ENCODE measurements around the gene ECPAS.

The ECPAS gene

DNA sequence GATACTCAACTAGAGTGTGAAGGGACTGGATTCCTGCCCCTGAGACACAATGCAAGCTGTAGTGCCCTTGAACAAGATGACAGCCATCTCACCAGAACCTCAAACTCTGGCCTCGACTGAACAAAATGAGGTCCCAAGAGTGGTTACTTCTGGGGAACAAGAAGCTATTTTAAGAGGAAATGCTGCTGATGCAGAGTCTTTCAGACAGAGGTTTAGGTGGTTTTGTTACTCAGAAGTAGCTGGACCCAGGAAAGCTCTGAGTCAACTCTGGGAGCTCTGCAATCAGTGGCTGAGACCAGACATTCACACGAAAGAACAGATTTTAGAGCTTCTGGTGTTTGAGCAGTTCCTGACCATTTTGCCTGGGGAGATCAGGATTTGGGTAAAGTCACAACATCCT is 43.2 kb upstream of the ECPAS start:
- Histone ChIP-seq H3K4me3 (ENCODE audit: low read depth, low read length) (no peak overlapping the region), H3K36me3 (ENCODE audit: control insufficient read depth, insufficient read depth, low read length) (no peaks in the 10 kb centered on the region), H3K79me2 (no peaks in the 10 kb centered on the region), H3K9me3 (ENCODE audit: control insufficient read depth, low read length) (no peaks in the 10 kb centered on the region), H2AFZ (no peak overlapping the region), H3K4me2 (ENCODE audit: low read length) (no peak overlapping the region), H3K4me1 (no peaks in the 10 kb centered on the region), H3K9ac (no peak overlapping the region), H3K27ac (no peak overlapping the region), H3K27me3 (ENCODE audit: control insufficient read depth, insufficient read depth, low read length) (no peaks in the 10 kb centered on the region)
- TF ChIP-seq, protein P1, sequence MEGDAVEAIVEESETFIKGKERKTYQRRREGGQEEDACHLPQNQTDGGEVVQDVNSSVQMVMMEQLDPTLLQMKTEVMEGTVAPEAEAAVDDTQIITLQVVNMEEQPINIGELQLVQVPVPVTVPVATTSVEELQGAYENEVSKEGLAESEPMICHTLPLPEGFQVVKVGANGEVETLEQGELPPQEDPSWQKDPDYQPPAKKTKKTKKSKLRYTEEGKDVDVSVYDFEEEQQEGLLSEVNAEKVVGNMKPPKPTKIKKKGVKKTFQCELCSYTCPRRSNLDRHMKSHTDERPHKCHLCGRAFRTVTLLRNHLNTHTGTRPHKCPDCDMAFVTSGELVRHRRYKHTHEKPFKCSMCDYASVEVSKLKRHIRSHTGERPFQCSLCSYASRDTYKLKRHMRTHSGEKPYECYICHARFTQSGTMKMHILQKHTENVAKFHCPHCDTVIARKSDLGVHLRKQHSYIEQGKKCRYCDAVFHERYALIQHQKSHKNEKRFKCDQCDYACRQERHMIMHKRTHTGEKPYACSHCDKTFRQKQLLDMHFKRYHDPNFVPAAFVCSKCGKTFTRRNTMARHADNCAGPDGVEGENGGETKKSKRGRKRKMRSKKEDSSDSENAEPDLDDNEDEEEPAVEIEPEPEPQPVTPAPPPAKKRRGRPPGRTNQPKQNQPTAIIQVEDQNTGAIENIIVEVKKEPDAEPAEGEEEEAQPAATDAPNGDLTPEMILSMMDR (IDR thresholded peaks at IDR 0.05), result no peak

DNA sequence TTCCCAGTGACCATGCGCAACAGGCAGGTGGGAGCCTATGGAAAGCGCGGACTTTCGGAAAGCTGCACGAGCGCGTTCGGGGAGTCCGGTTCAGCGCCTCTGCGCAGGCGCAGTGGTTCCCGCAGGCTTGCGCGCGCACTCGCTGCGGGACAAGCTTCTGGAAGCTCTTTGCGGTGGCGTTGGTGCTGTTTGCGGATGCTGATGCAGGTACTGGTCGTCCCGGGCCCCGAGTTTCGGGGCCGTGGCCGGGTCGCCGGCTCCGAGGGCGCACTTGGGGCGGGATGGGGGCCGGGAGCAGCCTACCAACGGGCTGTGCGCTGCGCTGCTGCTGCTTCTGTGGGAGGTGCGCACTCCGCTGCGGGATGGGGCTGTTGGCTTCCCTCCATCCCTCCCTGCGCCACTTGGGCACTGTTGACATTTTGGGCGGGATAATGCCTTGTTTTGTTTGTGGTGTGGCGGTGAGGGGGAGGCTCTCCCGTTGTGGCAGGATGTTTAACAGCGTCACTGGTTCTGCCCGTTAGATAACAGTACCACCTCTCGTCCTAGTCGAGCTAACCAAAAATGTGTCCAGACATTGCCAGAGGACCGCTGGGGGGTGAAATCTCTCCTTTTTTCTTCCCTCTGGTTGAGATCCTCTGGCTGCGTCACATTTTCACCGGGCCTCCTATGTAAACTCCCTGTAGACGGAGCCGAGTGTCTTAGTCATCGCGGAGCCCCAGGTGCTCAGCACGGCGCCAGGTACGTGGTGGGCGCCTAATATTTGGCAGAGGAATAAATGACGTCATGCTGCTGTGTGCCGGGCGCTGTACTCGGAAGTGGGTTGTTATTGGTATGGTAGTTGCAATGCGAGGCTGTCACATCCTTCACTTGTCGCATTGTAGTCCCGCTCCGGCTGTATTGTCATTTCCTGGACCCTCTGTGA is 41.1 kb upstream of the ECPAS start, which contains the start of gene ZNF483:
Gene ZNF483 (plus strand): TSS at position 124 of the 922 bp plus-strand sequence. CDS start 2,217 bp downstream, outside the sequence.
- H3K4me3 ChIP-seq (ENCODE audit: low read depth, low read length), result peak within 1 kb of the TSS; percentile 81
- TF ChIP-seq, protein P1 (IDR thresholded peaks at IDR 0.05), result no peak
- peak within 1 kb of the TSS; percentile 84 for H2AFZ ChIP-seq
- H3K4me1 ChIP-seq, result no peaks in the 10 kb centered on the region
- H3K79me2 ChIP-seq, result no peaks in the 10 kb centered on the region
- H3K4me2 ChIP-seq (ENCODE audit: low read length), result peak within 1 kb of the TSS; percentile 88
- H3K27ac ChIP-seq, result peak within 1 kb of the TSS; percentile 15
- H3K9me3 ChIP-seq (ENCODE audit: control insufficient read depth, low read length), result no peaks in the 10 kb centered on the region
- no peaks in the 10 kb centered on the region for H3K36me3 ChIP-seq (ENCODE audit: control insufficient read depth, insufficient read depth, low read length)
- no peaks in the 10 kb centered on the region for H3K27me3 ChIP-seq (ENCODE audit: control insufficient read depth, insufficient read depth, low read length)
- H3K9ac ChIP-seq, result peak within 1 kb of the TSS; percentile 37

DNA sequence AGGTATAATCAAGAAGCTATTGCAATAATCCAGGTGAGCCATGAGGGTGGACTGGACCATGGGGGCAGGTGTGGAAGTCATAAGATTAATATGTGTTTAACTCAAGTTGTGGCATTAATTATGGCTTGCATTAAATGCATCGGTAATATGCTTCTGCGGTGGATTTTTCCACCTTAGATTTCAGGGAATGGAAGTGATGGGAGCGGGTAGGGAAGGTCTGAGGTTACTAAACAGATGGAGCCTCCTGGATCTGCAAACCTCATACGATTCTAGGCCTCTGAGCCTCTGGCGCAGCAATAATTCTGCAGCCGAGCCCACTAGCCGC is 40.5 kb upstream of the ECPAS start:
- Histone ChIP-seq H3K9me3 (ENCODE audit: control insufficient read depth, low read length) (no peaks in the 10 kb centered on the region), H3K4me1 (no peaks in the 10 kb centered on the region), H3K27me3 (ENCODE audit: control insufficient read depth, insufficient read depth, low read length) (no peaks in the 10 kb centered on the region), H2AFZ (peak overlapping the region; percentile 84), H3K36me3 (ENCODE audit: control insufficient read depth, insufficient read depth, low read length) (no peaks in the 10 kb centered on the region), H3K79me2 (no peaks in the 10 kb centered on the region), H3K4me2 (ENCODE audit: low read length) (peak overlapping the region; percentile 88), H3K4me3 (ENCODE audit: low read depth, low read length) (peak overlapping the region; percentile 81), H3K27ac (no peak overlapping the region), H3K9ac (no peak overlapping the region)
- TF ChIP-seq, protein P1 (IDR thresholded peaks at IDR 0.05), result no peak

DNA sequence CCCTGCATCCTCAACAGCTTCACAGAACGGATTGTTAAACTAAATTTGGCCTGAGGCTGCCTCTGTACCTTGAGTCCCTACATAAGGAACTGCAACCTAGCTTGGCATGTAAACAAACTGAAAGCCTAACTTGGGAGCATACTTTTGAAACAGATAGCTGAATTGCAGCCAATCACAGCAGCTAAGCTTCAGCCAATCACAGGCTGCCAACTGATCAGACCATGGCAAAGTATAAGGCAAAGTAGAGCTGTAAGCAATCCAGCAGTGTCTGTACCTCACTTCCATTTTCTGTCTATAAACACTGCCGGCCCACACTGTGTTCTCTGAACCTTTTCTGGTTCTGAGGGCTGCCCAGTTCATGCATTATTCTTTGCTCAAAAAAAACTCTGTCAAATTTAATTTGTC is 31.9 kb upstream of the ECPAS start:
- Histone ChIP-seq H3K9ac (no peak overlapping the region), H3K36me3 (ENCODE audit: control insufficient read depth, insufficient read depth, low read length) (no peaks in the 10 kb centered on the region), H3K4me3 (ENCODE audit: low read depth, low read length) (no peak overlapping the region), H2AFZ (no peak overlapping the region), H3K79me2 (no peaks in the 10 kb centered on the region), H3K27me3 (ENCODE audit: control insufficient read depth, insufficient read depth, low read length) (no peaks in the 10 kb centered on the region), H3K4me2 (ENCODE audit: low read length) (no peak overlapping the region), H3K9me3 (ENCODE audit: control insufficient read depth, low read length) (no peaks in the 10 kb centered on the region), H3K4me1 (no peaks in the 10 kb centered on the region), H3K27ac (no peak overlapping the region)
- TF ChIP-seq, protein P1 (IDR thresholded peaks at IDR 0.05), result no peak

Data from parathyroid adenoma (tissue), 2 donors.